ENCODE data around the gene BACH1.
A peak's percentile ranks its signal among the peaks of the same experiment; 100 is the strongest.
"Not testable (repeated sequence)": the region's sequence is repeated elsewhere in the genome, so short reads cannot be mapped to it uniquely, and the experiment has no call there.

BACH1 gene

DNA sequence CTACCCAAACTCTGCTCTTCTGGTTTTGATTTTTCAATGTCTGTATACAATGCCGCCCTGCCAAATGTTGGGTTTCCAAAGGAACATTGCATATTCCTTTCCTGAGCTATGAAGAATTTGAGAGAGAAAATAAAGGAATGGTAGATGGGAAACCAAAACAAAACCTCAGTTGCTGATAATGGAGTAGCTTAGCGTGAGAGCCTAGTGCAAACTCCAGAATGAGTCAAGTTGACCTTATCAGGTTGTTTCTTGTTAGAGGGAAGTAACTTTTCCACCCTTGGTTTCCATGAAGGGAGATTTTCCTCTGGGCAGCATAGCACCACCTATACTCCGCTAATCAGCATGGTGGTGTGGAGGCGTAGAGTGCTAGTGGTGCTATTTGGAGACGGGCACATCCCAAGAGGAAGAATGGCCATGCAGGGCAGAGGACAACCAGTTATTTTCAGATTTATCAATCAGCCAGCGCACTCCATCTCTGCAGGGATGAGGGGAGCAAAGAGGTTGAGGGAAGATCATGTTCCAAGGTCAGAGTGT lies 51.6 kb downstream of the BACH1 start:
- DNase-seq: peak; percentile 52

- no peak for DNase-seq
Observed at GRCh38 chr21:29351691-29352090, 53.0 kb downstream of the BACH1 start.

DNA sequence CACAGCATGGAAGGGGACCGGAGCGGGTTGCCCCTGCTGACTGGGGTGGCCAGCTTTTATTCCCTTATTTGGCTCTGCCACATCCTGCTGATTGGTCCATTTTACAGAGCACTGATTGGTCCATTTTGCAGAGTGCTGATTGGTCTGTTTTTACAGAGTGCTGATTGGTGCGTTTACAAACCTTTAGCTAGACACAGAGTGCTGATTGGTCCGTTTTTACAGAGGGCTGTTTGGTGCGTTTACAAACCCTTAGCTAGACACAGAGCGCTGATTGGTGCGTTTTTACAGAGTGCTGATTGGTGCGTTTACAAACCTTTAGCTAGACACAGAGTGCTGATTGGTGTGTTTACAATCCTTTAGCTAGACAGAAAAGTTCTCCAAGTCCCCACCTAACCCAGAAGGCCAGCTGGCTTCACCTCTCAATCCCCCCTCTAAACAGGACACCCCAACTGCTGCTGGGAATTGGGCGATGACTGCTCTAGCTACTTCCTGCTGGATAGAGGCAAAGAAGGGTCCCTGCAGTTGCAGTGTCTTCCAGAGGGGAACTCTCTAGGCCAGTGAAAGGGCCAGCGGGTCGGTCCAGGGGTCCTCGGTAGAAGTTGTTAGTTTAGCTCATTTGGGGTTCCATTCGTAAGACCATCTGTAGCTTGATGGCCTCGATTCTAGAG lies 56.5 kb downstream of the BACH1 start:
- not testable (repeated sequence) for DNase-seq

GRCh38 chr21:29356291-29356690 lies 57.6 kb downstream of the BACH1 start:
- DNase-seq: peak; percentile 63

DNA sequence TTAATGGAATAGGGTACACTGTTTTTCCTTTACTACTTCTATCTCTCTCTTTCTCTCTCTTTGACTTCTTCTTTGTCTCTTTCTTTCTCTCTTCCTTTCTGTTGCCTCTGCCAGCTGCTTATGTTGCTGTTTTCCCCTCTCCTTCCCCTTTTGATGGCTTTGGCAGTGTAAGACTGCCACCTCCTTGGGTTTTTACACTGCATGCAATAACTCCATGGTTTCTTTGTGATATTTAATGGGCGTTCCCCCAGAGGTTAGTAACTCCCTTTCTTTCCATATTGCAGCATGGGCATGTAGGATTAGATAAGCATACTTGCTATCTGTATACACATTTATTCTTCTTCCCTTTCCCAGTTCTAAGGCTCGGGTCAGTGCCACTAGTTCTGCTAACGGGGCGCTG lies 58.1 kb downstream of the BACH1 start:
- peak; percentile 93 for DNase-seq

DNA sequence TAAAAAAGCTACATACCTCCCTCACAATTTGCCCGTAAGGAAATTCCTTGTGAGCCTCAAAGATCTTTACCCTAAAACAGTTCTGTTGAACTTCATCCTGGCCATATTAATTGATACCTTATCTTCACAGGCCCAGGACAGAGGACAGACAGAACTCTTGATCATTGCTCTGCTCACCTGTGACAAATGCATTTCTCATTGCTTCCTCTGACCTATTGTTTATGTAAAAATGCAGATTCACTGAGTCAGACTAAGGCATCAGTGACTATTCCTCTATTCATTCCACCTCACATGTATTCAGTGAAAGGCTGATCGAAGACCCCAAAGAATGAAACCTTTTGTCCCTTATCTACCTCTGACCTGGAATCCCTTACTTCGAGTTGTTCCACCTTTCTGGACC lies 61.0 kb downstream of the BACH1 start:
- no peak for DNase-seq

DNA sequence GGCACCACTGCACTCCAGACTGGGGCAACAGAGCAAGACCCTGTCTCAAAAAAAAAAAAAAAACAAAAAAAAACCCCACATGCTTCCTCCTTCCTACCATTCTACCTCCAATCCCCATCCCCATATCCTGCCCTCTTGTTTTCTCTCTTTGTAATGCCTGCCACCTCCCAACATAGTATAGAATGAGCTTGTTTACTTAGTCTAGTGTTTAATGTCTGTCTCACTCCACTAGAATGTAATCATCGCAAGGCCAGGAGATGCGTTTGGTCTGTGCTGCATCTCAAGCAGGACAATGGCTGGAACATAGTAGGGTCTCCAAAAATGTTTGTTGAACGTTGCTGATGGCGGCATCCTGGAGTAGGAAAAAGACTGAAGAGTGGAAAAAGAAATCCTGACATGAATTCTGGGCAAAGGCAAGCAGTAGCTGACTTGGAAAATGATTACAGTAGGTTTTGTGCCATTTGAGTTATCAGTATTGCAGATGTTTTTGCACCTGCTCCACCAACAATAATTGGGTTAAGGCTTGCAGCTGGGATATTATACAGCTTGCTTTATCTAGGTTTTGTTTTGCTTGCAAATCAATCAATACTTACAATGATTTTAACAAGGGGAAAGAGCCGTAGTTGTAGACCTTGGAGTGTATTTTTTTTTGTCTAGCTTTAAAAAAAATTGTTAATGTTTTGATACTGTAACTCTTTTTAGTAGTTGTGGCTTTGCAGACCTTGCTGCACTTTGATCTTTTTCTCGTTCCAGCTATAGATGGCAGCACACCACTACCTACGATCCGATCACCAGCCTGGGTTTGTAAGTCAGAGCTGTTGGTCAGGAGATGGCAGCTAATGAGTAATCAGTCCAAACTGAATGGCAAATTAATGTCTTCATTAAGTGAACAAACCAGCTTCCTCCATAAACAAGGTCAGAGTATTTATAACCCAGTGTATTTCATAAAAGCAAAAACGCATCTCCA lies 62.4 kb downstream of the BACH1 start:
- no peak for DNase-seq

DNA sequence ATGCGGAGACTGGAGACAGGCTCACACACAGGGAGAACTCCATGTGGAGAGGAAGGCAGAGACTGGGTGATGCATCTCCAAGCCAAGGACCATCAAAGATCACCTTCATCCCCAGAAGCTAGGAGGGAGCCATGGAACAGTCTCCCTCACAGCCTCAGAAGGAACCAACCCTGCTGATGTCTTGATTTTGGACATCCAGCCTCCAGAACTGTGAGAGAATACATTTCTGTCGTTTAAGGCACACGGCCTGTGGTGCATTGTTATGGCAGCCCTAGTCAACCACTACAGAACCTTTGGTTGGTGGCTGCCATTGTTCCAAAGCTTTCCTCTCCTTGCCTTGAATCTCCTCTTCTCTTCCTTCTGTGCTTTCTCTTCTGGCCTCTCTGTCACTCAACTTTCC lies 64.0 kb downstream of the BACH1 start:
- DNase-seq: no peak

DNA sequence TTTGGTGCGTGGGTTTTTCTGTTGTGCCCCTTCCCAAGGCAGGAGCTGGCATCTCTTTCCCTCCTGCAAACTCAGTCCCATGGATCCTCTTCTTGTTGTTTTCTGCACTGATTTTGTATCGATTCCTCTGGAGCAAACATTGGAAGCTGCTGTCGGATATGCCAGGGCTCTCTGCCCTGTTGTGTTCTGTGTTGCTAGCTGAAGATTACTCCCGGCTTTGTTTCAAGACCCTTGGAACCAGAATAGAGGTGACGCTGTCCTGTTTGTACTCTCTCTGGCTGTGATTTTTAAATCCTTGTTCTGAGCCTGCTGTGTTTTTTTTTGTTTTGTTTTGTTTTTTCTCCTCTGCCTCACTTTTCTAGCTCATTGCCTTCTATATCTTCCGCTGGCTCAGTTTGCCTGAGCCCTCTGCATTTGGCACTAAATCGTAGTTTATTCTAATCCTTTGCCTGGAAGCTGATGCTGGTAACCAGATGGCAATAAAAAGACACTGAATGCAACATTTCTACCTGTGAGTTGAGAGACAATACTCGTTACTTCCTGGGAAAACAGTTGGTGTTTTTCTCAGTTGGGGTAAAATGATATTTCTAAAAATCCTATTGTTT lies 67.0 kb downstream of the BACH1 start:
- no peak for DNase-seq

GRCh38 chr21:29366532-29366931 lies 67.8 kb downstream of the BACH1 start:
- no peak for DNase-seq

DNA sequence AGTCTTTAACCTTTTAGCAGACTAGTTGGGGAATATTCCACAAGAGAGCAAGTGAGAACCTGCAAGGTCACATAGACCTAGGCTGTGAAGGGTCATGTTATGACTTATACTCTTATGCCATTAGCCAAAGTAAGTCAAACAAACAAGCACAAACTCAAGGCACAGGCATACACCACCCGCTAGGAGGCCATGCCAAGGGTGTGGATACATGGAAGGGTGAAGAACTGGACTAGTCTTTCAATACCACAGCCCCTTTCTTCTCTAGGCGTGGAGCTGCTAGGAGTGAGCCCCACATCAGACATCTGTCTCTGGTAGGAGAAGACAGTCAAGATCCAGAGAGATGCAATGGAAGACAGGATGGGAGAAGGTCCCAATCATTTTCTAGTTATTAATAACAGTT lies 68.6 kb downstream of the BACH1 start:
- DNase-seq: no peak

DNA sequence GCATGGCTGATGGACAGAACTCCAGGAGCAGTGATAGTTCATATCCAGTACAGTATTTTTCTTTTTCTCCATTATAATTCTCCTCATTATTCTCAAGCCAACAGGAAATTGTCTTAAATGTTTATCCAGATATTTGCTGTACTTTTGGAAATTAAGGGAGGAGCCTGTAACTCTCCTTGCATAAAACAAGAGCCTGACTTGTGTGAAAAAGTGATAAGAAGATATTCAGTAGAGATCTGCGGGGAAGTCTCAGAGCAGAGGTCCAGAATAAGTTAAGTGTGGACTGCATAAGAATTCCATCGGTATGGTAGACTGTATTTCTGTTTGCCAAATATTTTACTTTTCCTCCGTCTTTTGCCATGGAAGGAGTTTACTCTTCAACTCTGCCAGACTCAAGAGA lies 70.2 kb downstream of the BACH1 start:
- no peak for DNase-seq

DNA sequence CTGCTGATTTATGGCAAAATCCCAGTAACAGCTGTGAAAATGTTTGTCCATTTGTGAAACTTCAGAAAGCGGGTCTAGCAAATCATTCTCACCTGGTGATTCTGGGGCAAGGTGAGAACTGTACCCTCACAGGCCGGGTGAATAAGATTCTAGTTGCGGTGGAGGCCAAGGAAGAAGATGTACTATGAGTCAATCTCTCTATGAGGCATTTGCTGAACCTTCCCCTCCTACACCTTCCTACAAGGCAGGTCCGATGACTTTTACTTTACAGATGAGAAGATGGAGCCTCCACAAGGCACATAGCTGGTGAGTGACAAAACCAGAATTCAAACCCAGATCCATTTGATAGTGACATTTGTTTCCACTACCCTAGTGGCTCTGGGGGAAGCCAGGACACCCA lies 72.7 kb downstream of the BACH1 start:
- no peak for DNase-seq

DNA sequence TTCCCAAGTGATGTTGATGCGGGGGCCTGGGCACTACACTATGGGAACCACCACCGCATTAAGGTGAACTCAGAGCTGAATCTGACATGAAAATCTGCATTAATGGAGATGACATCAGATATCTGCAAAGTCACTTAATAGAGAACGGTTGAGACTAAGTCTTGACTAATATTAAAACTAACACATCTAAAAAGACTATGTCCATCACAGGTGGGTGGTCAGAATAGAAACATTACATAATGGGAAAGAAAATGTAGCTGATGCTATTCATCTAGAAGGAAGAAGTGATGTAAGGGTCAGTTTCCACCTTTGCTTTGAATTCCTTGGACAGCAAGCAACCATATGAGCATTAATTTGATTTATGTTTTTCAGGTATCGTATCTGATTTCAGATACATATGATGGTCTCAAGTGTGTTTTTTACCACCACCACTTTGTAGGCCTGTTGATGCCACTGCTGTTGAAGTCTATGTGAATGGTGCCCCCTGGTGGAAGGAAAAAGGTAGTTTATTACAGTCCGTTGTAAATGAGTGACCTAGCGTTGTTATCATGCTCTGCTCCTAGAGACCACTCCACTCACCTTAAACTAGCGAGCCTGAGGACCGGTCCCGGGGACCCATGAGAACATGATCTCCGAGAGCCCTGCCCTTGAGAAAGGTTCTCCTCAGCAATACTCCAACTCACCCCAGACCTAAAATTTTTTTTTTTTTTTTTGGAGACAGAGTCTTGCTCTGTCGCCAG lies 73.5 kb downstream of the BACH1 start:
- DNase-seq: peak; percentile 85

DNA sequence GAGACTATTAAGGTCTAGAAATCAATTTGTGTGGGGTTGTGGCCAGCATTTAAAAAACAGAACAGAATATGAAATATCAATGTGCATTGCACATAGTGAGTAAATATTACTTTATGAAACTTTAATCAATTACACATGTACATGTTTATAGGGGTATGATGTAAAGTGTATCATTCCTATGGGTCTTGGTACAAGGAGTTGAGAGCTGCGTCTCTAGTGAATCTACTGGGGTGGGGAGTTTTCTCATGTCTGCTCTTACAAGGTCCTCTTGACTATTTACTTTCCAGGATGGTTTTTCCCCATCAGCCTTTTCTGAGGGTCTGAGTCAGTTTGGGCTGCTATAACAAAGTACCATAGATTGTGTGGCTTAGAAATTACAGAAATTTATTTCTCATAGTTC lies 75.8 kb downstream of the BACH1 start:
- DNase-seq: no peak

DNA sequence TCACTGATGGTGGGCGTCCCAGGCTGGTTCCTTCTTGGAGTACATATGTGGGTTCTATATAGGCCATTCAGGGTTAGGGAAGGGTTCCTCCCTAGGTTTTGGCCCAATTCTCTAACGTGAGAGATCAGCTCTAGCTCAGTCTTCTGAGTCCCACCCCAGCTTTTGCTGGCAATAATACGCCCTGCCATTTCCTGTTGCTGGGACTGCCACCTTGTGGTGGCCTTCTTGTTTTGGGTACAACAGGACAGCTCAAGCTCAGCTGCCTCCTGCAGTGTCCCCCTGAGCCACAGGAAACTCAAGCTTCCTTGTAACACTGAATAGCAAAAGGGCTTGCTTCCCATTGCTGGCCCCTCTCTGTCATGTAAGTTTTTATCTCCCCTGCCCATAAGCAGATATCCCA lies 77.8 kb downstream of the BACH1 start:
- DNase-seq: peak; percentile 62

- no peak for DNase-seq
Observed at GRCh38 chr21:29377266-29377665, 78.5 kb downstream of the BACH1 start.

DNA sequence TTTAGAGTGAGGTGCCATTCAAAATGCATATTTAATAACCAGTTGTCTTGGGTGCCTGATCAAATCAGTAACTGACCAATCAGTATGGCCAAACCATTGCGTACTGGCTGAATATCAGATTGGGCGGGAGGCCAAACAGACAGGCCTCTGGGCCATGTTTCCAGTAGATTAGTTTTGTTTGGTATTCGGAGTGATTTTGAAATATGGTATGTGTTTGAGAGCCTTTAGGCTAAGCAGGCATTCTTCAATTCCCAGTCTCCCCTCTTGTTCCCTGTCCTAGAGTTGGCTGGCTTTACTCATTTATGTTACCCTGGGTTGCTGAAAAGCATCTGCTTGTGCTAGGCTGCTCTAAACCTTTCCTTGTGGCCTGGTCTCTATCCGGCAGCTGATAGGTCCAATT lies 80.1 kb downstream of the BACH1 start:
- DNase-seq: no peak

DNA sequence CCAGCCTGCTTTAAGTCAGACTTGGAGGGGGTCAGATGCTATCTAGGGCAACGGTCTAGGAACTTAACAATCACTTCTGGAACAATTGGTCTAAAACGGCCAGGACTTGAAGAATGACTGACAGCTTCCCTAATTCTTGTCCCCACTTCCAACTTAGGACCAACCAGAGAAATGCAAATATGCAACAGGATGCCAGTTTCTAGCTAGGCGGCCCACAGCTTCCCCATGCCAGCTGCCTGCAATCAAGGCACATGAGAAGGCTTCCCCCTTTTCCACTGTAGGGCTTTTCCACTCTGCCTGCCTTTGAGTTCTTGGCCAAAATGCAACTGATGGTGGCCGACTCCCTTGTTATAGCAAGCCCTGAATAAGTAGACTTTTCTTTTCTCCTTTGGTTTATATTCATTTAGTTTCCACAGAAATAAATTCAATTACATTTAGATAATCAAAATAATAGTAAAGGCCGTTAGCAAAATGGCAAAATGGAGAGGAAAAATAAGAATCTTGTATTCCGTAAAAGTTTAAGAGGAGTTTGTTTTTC lies 80.9 kb downstream of the BACH1 start:
- DNase-seq: no peak

GRCh38 chr21:29382030-29382654 lies 83.4 kb downstream of the BACH1 start:
- no peak for DNase-seq

- DNase-seq: no peak
Observed at GRCh38 chr21:29384683-29385359, 86.1 kb downstream of the BACH1 start.

All from OCI-M1 (cell line).